Brain microvascular endothelial cell (primary cell): ENCODE data around the gene UNKL.

Source experiments
- DNase-seq: peaks from one replicate; pipeline ENCODE4 v3.0.0-alpha.2; 2020
- H3K27ac ChIP-seq: fragments of 250-450 bp; sonication (Bioruptor Pico); 2 replicates; pipeline ENCODE4 v1.5.1; 2020; ENCODE audit warnings: mild to moderate bottlenecking, moderate library complexity
- H3K27me3 ChIP-seq: fragments of 250-450 bp; sonication (Bioruptor Pico); replicated peaks from 2 replicates; pipeline ENCODE4 v1.5.1; 2020; ENCODE audit warnings: mild to moderate bottlenecking
- H3K36me3 ChIP-seq: fragments of 250-450 bp; sonication (Bioruptor Pico); replicated peaks from 2 replicates; pipeline ENCODE4 v1.5.1; 2020; ENCODE audit warnings: mild to moderate bottlenecking
- H3K4me3 ChIP-seq: 2 replicates; pipeline ENCODE4 v1.5.1; 2011; ENCODE audit warnings: low read depth, mild to moderate bottlenecking, control low read depth, low read length, moderate library complexity
- CTCF ChIP-seq: IDR thresholded peaks from 2 replicates; pipeline ENCODE4 v1.5.1; 2011; ENCODE audit warnings: low read depth, mild to moderate bottlenecking, moderate library complexity, low read length, control low read depth, inconsistent platforms; ENCODE audit errors: missing control alignments
- in situ Hi-C: cut with HindIII; loops from 2 replicates; pipeline ENCODE4 v1.10.0; 2017; ENCODE audit warnings: low sequenced_read_pairs, low pct_ligation_motif_present

The UNKL gene

GRCh38 chr16:1395444-1396031 is 19.0 kb downstream of the UNKL start:
- Histone ChIP-seq H3K36me3 (no peaks in the 10 kb centered on the region), H3K4me3 (no peak overlapping the region), H3K27me3 (no peaks in the 10 kb centered on the region), H3K27ac (no peak overlapping the region)
- in situ Hi-C loops, result no loop called here
- no peak for TF ChIP-seq CTCF
- DNase-seq, result no peak

- Histone ChIP-seq H3K36me3 (no peaks in the 10 kb centered on the region), H3K4me3 (no peak overlapping the region), H3K27ac (no peak overlapping the region), H3K27me3 (no peaks in the 10 kb centered on the region)
- no peak for DNase-seq
- TF ChIP-seq CTCF, result no peak
- in situ Hi-C loops, result no loop called here
Observed at GRCh38 chr16:1394367-1394951, 20.0 kb downstream of the UNKL start.

GRCh38 chr16:1393613-1394176 is 20.8 kb downstream of the UNKL start:
- Histone ChIP-seq H3K27ac (no peak overlapping the region), H3K36me3 (no peaks in the 10 kb centered on the region), H3K27me3 (no peaks in the 10 kb centered on the region), H3K4me3 (no peak overlapping the region)
- in situ Hi-C loops, result no loop called here
- DNase-seq, result no peak
- no peak for TF ChIP-seq CTCF

GRCh38 chr16:1392826-1393225 is 21.7 kb downstream of the UNKL start:
- Histone ChIP-seq H3K27ac (no peak overlapping the region), H3K4me3 (no peak overlapping the region), H3K27me3 (no peaks in the 10 kb centered on the region), H3K36me3 (no peaks in the 10 kb centered on the region)
- TF ChIP-seq CTCF, result no peak
- no peak for DNase-seq
- in situ Hi-C loops, result no loop called here

- H3K27me3 ChIP-seq, result no peaks in the 10 kb centered on the region
- DNase-seq, result no peak
- H3K36me3 ChIP-seq, result no peaks in the 10 kb centered on the region
- in situ Hi-C loops, result no loop called here
- H3K27ac ChIP-seq, result no peak overlapping the region
- no peak for TF ChIP-seq CTCF
- no peak overlapping the region for H3K4me3 ChIP-seq
Observed at GRCh38 chr16:1390239-1390779, 24.2 kb downstream of the UNKL start.
